Stimulated activated CD8-positive, alpha-beta memory T cell treated with anti-CD3 and anti-CD28 coated beads, Interleukin-15, amount 100 ng/mL, for 24 hours (primary cell): ENCODE results near the gene ADGRG6.
"Not testable (repeated sequence)": the region's sequence is repeated elsewhere in the genome, so short reads cannot be mapped to it uniquely, and the experiment has no call there.

ENCODE experiments used
- DNase-seq: peaks from one replicate; pipeline ENCODE4 v3.0.0-alpha.2; 2020; ENCODE audit warnings: low read depth

The ADGRG6 gene

GRCh38 chr6:142322504-142323198, 20.8 kb downstream of the ADGRG6 start:
- no peak for DNase-seq

- no peak for DNase-seq
Measured at GRCh38 chr6:142323377-142323776, 21.6 kb downstream of the ADGRG6 start.

- no peak for DNase-seq
Measured at GRCh38 chr6:142324111-142324510, 22.3 kb downstream of the ADGRG6 start.

- DNase-seq, result no peak
Measured at GRCh38 chr6:142325111-142325510, 23.3 kb downstream of the ADGRG6 start.

GRCh38 chr6:142326540-142326939, 24.7 kb downstream of the ADGRG6 start:
- no peak for DNase-seq

GRCh38 chr6:142328070-142328469, 26.3 kb downstream of the ADGRG6 start:
- no peak for DNase-seq

- no peak for DNase-seq
Measured at GRCh38 chr6:142329486-142330113, 27.8 kb downstream of the ADGRG6 start.

- DNase-seq, result no peak
Measured at GRCh38 chr6:142331075-142331551, 29.3 kb downstream of the ADGRG6 start.

- no peak for DNase-seq
Measured at GRCh38 chr6:142331601-142332000, 29.8 kb downstream of the ADGRG6 start.

- DNase-seq, result no peak
Measured at GRCh38 chr6:142332393-142333098, 30.7 kb downstream of the ADGRG6 start.

GRCh38 chr6:142333431-142333830, 31.6 kb downstream of the ADGRG6 start:
- no peak for DNase-seq

- DNase-seq, result no peak
Measured at GRCh38 chr6:142334294-142334693, 32.5 kb downstream of the ADGRG6 start.

- DNase-seq, result no peak
Measured at GRCh38 chr6:142335415-142335814, 33.6 kb downstream of the ADGRG6 start.

GRCh38 chr6:142336183-142336582, 34.4 kb downstream of the ADGRG6 start:
- no peak for DNase-seq

GRCh38 chr6:142336787-142337186, 35.0 kb downstream of the ADGRG6 start:
- DNase-seq, result no peak

- DNase-seq, result no peak
Measured at GRCh38 chr6:142339113-142339512, 37.3 kb downstream of the ADGRG6 start.

GRCh38 chr6:142339968-142340658, 38.3 kb downstream of the ADGRG6 start:
- DNase-seq, result no peak

- DNase-seq, result no peak
Measured at GRCh38 chr6:142341855-142342330, 40.1 kb downstream of the ADGRG6 start.

- DNase-seq, result no peak
Measured at GRCh38 chr6:142342986-142343385, 41.2 kb downstream of the ADGRG6 start.

GRCh38 chr6:142343938-142344337, 42.1 kb downstream of the ADGRG6 start:
- DNase-seq, result no peak

GRCh38 chr6:142345261-142345660, 43.5 kb downstream of the ADGRG6 start:
- no peak for DNase-seq

- not testable (repeated sequence) for DNase-seq
Measured at GRCh38 chr6:142346166-142346565, 44.4 kb downstream of the ADGRG6 start.
